Stimulated activated CD4-positive, alpha-beta T cell treated with anti-CD3 and anti-CD28 coated beads, Interleukin-15, amount 100 ng/mL, for 1 hour (primary cell): ENCODE results near the gene IL12RB2.

Source experiments
- DNase-seq, 2 donors: peaks; one replicate each; pipeline ENCODE4 v3.0.0-alpha.2; 2020; ENCODE audit warnings: low read depth in 1 of 2, low spot score in 1 of 2

Gene IL12RB2, protein sequence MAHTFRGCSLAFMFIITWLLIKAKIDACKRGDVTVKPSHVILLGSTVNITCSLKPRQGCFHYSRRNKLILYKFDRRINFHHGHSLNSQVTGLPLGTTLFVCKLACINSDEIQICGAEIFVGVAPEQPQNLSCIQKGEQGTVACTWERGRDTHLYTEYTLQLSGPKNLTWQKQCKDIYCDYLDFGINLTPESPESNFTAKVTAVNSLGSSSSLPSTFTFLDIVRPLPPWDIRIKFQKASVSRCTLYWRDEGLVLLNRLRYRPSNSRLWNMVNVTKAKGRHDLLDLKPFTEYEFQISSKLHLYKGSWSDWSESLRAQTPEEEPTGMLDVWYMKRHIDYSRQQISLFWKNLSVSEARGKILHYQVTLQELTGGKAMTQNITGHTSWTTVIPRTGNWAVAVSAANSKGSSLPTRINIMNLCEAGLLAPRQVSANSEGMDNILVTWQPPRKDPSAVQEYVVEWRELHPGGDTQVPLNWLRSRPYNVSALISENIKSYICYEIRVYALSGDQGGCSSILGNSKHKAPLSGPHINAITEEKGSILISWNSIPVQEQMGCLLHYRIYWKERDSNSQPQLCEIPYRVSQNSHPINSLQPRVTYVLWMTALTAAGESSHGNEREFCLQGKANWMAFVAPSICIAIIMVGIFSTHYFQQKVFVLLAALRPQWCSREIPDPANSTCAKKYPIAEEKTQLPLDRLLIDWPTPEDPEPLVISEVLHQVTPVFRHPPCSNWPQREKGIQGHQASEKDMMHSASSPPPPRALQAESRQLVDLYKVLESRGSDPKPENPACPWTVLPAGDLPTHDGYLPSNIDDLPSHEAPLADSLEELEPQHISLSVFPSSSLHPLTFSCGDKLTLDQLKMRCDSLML

DNA sequence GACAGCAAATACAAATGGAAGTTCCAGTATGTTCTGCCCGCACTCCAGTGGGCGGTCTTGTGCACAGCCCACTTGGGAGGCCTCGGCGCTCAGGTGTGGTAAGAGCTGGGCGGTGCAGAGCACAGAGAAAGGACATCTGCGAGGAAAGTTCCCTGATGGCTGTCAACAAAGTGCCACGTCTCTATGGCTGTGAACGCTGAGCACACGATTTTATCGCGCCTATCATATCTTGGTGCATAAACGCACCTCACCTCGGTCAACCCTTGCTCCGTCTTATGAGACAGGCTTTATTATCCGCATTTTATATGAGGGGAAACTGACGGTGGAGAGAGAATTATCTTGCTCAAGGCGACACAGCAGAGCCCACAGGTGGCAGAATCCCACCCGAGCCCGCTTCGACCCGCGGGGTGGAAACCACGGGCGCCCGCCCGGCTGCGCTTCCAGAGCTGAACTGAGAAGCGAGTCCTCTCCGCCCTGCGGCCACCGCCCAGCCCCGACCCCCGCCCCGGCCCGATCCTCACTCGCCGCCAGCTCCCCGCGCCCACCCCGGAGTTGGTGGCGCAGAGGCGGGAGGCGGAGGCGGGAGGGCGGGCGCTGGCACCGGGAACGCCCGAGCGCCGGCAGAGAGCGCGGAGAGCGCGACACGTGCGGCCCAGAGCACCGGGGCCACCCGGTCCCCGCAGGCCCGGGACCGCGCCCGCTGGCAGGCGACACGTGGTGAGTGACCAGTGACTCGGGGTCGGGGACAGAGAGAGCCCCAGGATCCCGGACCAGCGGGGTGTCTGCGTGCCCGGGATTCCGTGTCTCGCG lies at the start of gene IL12RB2:
Gene IL12RB2 (plus strand): TSS at position 623 of the 810 bp plus-strand sequence. CDS start 12,496 bp downstream, outside the sequence.
- DNase-seq = peak in 1 of 2 donors; percentile 41

DNA sequence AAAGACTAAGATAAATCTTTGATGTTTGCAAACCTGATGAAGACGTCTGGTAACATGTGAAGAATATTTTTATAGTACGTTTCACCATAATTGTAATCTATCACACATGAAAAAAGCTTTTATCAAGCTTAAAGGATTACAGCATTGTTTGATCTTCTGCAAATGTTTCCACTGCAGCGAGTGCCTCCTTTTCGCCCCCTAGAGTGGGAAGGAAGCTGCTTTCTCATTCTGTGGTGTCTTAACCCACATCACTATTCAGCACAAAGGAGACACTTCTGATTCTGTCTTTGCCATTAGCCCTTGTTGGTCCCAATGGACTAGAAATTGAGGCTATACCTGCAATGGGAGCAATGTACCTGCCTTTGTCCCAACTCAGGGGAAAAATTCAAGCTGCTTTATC lies 46.0 kb upstream of the IL12RB2 start:
- no peak for DNase-seq

DNA sequence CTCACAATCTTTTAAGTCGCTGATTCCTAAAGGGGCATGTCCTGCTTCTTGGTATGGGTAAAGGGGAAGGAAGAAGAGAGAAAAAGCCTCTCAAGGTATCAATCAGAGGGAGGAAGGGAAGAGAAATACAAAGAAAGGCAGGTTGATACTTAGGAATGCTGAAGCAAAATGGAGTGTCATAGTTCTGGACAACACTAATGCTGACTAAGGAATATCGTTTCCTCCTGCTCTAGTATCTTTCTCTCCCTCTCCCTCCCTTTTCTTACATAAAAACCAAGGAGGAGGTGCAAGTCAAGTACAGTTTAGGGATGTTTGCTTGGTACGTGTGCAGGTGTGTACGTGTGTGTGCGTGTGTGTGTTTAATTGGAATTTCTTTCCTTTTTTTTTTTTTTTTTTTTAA lies 44.9 kb upstream of the IL12RB2 start:
- DNase-seq = no peak

DNA sequence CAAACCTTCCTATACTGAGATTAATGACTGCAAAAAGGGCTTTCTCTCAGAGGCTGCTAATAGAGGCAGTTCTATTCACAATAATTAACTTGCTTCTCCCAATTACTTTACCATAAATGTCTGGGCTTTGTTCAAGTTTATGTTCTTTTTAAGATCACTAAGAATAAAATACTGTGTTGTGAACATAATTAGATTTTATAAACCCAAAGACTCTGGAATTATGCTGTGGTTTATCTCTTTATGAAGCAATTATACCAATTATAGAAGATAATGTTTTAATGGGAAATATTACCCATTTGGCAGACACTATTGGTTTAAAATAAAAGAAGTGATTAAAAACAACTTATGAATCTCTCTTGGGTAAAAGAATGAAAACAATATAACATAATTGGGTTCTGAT lies 43.5 kb upstream of the IL12RB2 start:
- no peak for DNase-seq

DNA sequence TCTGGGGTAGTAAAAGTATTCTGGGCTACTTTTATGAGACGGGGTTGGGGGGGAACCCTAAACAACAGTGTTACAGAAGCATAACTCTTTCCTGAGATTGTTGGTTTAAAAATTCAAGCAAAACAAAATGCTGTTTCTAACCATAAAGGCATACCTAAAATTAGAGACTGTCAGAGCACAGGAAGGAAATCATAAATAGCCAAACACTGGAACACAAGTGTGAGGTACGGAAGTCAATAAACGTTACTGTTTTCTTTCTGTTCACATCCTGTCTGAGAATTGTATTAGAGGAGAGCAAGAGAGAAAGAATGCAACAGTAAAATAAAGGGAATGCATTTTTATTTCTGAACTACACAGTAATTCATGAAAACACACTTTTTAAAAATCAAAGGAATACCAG lies 42.8 kb upstream of the IL12RB2 start:
- DNase-seq = no peak

DNA sequence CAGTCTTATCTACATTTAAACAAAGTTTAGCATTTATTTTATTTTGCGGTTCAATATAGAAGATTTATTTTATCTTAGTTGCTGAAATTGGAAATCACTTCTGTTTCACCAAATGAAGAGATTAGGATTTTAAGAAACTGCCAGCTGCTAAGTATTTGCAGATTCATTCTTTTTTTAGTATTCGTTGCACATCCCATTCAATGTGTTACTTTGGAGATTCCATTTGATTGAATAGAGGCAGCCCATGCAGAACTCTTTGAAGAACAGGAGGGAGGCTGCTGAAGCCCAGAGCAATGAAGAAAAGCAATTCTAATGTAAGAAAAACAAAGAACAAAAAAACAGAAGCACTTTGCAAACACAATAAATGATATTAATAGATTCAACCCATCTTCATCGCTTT lies 38.6 kb upstream of the IL12RB2 start:
- no peak for DNase-seq

DNA sequence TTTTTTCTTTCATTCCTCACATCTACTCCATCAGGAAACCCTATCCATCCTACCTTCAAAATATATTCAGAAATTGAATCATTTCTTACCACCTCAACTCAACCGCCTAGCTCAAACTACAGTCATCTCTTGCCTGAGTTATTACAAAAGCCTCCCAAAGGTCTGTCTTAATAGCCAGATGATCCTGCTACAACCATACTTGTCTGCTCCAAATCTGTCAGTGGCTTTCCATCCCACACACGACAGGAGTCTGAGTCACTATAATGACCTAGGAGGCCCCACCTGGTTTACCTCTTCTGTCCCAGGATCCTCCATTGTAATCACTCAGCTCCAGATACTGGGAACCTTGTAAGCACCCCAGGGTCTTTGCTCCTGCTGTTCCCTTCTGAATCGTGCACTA lies 37.1 kb upstream of the IL12RB2 start:
- DNase-seq = no peak

DNA sequence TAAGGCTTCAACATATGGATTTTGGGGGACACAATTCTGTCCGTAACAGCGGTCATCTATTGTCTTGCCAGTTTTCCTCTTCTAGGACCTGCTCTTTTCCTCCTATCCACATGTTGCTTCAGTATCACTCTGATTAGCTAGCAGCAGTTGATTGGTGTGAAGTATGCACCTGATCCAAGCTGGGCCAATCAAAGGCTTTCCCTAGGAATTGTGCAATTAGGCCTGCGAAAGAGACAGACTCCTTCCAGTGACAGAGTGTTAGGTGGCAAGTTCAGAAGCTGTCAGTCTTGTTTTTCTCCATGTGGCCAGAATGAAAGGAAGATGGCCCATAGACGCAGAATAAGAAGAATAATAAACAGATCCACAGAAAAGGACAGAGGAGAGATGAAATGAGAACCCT lies 34.1 kb upstream of the IL12RB2 start:
- no peak for DNase-seq

DNA sequence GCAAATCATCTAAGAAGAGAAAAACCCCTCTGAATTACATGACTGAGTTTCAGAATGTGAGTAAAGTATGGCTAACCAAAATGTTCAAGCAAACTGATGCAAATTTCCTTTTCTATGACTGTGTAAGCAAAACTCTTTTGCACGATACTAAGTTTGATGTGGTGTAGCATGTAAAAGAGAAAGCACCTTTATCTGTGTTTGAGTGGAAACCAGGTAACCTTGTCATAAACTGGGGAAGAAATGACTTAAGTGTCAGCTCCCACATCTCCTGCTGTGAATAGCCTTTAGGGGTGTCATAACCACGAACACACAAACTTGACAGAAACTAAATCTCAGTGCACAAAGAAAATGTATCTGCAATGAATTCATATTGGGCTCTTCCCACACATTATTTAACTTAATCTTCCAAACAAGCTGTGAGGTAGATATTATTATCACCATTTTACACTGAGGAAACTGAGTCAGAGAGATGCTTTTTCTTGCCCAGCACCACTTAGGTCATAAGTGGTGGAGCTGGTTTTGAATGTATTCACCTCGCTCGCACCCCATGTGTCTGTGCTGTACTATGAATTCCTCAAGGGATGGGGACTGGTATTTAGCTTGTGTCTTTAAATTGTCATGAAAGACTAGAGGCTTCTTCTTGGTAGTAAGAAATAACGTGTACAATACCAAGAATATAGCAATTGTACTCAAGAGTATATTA lies 32.9 kb upstream of the IL12RB2 start:
- no peak for DNase-seq

DNA sequence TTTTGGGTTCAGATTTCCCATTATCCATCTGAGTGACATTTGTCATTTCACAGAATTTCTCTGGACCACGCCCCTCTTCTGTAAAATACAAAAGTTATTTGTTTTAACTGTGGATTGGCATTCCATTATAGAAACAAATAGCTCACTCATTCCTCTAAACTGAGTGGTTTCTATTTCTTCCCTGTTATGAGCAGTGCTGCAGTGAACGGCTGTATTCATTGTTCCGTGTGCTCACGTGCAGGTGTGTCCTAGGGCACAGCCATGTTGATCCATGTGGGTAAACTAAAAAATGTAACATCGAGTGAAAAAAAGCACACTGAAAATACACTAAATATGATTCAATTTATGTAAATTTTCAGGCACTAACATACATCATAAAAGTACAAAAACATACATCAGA lies 27.0 kb upstream of the IL12RB2 start:
- DNase-seq = no peak

DNA sequence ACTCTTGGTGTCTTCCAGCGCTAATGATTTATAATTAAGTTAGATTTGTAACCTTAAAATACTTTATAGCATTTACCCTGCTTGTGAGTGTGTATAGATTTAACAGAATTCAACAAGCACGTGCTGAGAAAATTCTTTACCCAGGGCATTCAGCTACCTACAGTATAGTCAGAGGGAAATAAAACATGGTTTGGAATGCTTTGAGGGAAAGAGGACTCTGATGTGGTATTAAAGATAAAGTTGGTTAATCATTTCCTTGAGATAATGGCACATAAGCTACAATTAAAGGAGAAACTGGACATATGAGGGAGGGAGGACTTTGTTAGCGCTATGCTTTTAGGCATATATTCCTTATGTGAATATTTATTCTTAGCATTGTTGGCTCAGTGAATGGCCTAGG lies 26.4 kb upstream of the IL12RB2 start:
- no peak for DNase-seq

DNA sequence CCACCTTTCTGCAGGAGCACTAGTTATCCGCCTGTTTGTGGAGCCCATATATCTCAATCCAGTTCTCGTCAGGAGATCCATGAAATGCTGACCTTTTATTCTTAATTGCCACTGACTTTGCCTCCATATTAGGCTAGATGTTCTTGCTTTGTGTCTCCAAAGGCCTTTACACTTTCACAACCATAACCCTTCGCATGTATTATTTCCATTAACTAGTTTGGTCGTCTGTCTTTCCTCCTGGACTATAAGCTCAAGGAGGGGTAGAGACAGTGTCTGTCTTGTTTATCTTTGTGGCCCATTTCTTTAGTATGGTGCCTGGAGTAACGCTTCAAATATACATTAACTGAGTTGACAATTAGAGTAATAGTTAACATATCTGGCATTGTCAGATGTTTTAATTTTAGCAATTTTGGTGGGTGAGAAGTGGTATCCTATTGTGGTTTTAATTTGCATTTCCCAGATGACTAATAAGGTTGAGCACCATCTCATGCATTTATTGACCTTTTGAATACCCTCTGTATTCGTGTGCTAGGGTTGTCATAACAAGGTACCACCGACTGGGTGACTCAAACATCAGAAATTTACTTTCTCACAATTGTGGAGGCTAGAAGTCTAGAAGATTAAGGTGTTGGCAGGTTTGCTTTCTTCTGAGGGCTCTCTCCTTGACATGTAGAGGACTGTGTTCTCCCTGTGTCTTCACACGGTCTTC lies 21.7 kb upstream of the IL12RB2 start:
- DNase-seq = no peak

DNA sequence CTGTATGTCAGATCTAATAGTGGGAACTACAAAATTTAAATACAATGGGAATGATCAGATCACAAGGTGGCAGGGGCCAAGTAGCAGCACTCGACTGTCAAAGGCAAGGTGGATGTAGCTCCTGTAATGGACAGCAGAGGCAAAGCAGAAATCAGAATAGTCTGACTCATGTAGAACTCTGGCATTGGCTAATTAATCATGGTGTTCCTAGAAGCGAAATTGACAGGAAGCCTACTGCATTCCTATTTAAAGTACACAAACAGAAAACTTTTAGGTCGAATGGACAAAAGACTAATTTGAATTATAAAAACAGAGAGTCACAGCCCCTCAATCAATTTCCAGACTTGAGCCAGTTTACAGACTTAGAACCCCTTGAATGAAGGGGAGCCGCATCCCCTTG lies 17.4 kb upstream of the IL12RB2 start:
- no peak for DNase-seq

DNA sequence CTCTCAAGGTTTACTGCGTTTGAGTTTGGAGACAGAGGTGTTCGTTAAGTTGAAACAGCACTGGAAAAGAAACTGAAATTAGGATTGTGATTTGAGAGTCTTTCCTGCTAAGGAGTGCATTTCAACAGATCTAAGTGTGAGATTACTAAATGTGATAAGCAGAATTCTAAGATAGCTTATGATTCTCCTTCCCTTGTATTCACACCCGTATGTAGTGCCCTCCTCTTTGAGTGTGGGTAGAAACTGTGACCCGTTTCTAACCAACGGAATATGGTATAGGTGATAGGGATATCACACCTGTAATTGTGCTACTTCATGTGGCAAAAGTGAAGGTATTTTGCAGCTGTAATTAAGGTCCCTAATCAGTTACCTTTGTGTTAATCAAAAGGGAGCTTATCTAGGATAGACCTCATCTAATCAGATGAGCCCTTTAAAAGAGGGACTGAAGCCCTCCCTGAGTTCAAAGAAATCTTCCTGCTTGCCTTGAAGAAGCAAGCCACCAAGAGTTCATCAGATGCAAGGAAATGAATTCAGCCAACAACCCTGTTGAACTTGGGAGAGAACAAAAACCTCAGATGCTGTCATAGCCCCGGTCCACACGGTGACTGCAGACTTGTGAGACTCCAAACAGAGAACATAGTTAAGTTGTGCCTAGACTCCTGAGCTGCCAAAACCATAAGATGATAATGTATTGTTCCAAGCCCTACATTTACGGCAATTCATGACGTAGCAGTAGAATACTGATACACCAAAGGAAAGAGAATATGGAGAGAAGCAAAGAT lies 12.6 kb upstream of the IL12RB2 start:
- no peak for DNase-seq

DNA sequence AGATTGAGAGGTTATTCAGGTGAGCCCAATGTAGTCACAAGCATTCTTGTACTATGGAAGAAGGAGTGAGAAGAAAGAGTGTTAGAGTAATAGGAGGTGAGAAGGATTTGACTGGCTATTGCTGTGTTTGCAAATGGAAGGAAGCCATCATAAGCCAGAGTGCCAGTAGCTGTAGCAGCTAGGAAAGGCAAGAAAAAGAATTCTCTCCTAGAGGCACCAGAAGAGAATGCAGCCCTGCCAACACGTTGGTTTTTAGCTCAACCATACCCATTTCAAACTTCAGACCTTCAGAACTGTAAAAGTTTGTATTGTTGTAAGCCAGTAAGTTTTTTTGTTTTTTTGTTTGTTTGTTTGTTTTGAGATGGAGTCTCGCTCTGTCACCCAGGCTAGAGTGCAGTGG lies 8.9 kb upstream of the IL12RB2 start:
- DNase-seq = no peak

DNA sequence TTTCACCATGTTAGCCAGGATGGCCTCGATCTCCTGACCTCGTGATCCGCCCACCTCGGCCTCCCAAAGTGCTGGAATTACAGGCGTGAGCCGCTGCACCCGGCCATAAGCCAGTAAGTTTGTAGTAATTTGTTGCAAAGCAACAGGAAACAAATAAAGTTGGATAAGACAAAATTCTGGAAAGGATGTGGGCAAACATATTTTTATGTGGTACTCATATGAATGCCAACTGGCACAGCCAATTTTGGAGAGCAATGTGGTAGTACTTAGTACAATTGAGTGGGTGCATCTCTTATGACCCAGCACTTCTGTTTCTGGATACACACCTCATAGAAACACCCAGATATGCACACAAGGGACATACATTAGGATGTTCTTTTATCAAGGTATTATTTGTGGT lies 8.4 kb upstream of the IL12RB2 start:
- DNase-seq = no peak

DNA sequence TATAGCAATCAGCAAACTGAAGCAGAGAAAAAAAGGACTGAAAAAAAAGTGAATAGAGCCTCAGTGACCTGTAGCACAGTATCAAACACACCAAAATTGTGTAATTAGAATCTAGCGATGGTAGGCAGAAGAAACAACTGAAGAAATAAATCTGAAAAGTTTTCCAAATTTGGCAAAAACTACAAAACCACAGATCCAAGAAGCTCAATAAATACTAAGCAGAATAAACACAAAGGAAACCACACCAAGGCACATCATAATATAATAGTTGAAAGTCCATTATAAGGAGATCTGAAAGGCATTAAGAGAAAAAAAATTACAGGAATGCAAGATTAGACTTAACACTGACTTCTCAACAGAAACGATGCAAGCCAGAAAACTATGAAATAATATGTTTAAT lies 7.1 kb upstream of the IL12RB2 start:
- no peak for DNase-seq

DNA sequence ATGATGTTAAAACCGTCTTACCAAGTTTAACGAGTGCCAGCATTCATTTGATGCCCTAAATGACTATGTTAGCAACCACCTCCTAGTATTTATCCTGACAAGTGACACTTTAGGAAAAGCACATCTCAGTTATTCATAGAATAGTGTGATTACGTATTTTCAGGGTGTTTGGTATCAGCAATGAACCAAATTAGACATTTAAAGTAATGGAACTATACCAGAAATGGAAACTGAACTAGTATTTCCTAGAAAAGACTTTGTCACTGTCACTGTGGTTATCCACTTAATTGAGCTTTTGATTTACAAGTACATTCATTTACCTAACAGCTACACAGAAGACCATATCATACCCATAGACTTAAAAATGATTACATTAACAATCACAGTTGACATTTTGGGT lies 3.6 kb upstream of the IL12RB2 start:
- no peak for DNase-seq

DNA sequence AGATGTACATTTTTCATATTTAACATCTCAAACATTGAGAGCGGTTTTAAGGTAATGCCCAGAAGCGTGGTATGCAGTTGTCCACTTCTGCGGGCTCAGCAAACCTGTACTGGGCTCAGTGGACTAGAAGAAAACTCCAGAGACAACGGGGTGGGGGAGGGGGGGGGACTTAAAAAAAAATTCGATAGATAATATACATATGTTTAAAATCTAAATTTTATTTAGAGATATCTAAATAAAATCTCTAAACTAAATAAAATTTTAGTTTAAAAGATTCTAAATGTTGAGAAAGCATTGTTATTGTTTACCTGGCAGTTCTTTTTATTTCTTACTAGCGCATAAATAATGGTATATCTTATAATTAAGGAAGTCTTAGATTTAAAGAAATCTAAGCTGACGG lies 1.1 kb upstream of the IL12RB2 start:
- DNase-seq = no peak

DNA sequence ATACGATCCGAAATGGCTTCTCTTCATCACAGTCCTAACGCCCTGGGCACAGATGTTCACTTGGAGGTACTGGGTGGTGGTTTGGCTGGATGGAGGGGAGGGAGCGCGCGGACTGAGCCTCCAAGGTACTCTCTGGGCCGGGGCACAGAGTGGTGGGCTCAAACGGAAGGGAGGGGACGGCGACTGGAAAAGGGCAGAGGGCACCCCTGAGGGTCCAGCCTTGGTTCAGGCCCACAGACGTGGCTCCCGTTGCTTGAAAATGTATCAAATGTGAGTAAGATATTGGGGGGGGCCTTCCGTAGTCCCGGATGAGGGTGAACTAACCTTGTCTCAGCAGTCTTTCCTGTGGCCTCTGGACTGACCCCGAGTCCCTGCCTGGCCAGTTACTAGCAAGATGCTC lies 463 bp downstream of the IL12RB2 start:
- DNase-seq = no peak
